Activated B cell treated with CpG ODN at 0.5 μM for 24 hours (primary cell): Measurements from ENCODE around the gene STX7. TPM values are rescaled to one million over a fixed set of nuclear protein-coding genes. Genes with fewer than 3 reads are reported as not detected.

ENCODE experiments used
- ATAC-seq: fragments of 200-7000 bp; cut with Tn5 transposase; one replicate; pipeline ENCODE4 v1.10.0; 2021; ENCODE audit warnings: low read depth, mild to moderate bottlenecking, moderate library complexity
- CTCF ChIA-PET: fragments of 350-600 bp; sonication (Branson Sonifier 250); formaldehyde crosslinking; loops from one replicate; lab custom pipeline; 2021; ENCODE audit warnings: antibody characterized with exemption; lab: Charles Lee
- POLR2A ChIA-PET: fragments of 350-600 bp; sonication (Branson Sonifier 250); formaldehyde crosslinking; loops from one replicate; lab custom pipeline; 2021; ENCODE audit warnings: antibody characterized with exemption; lab: Charles Lee
- DNase-seq: peaks from one replicate; pipeline ENCODE4 v3.0.0; 2022
- H3K27ac Mint-ChIP-seq: one replicate; pipeline ENCODE4 v1.8.0; 2020; ENCODE audit warnings: mixed read lengths
- H3K27me3 Mint-ChIP-seq: one replicate; pipeline ENCODE4 v1.8.0; 2021; ENCODE audit warnings: mixed read lengths
- H3K36me3 Mint-ChIP-seq: one replicate; pipeline ENCODE4 v1.8.0; 2021; ENCODE audit warnings: low read depth, mixed read lengths
- H3K4me1 Mint-ChIP-seq: one replicate; pipeline ENCODE4 v1.8.0; 2021; ENCODE audit warnings: mixed read lengths
- H3K4me3 Mint-ChIP-seq: one replicate; pipeline ENCODE4 v1.8.0; 2020; ENCODE audit warnings: mild to moderate bottlenecking, mixed read lengths
- H3K9me3 Mint-ChIP-seq: one replicate; pipeline ENCODE4 v1.8.0; 2020; ENCODE audit warnings: mixed read lengths
- intact Hi-C: fragments of 100-400 bp; cut with micrococcal nuclease; formaldehyde crosslinking; loops from one replicate; pipeline ENCODE4 v1.15.1; 2024
- total RNA-seq: library from RNA; stranded (reverse); gene quantifications from 2 replicates; pipeline ENCODE4 v1.2.3, GENCODE V29; 2022
- TF ChIP-seq, protein P1 (sequence below): fragments of 200-600 bp; IDR thresholded peaks from one replicate; pipeline ENCODE4 v1.8.0; 2022; ENCODE audit warnings: antibody characterized with exemption, mild to moderate bottlenecking

STX7 gene
- total RNA-seq, 1 donor from 2014 or later, result 138 TPM

DNA sequence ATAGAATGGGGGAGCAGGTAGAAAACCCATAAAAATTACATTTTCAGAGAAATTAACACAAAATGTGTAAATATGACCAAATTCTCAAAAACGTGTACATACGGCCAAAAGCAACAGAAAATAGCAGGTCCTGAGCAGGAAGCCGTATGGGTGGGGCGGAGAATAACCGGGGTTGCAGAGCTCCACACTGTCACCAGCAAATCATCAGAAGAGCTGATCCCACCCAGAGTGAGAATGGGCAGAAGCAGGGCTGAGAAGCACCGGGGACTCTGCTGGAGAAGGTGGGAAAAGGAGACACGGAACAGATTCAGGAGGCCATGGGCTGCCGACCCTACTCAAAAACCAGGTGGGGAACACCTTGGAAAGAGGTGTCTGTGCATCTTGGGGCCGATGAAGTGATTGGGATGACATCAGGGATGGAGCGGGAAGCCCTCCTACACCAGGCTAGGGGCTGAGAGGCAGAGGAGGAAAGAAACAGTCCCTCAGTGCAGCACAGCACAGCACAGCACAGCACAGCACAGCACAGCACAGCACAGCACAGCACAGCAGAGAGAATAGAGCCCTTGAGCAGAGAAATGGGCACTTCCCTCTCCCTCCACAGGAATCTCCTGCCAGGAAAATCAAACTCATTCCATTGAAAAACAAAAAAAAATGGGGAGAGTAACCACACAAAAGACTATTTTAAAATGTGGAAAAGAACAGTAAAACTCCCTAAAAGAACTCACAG is 22.3 kb downstream of the STX7 start:
- Mint-ChIP-seq H3K9me3 (no peaks in the 10 kb centered on the region), H3K27ac (no peak overlapping the region), H3K4me1 (peaks cover 39% of the 10 kb centered on the region), H3K4me3 (no peak overlapping the region), H3K27me3 (no peaks in the 10 kb centered on the region), H3K36me3 (peaks cover 40% of the 10 kb centered on the region)
- ChIA-PET POLR2A (interaction anchor here (0.5 to 4.9 kb wide), 6 partner anchors 9 to 324 kb away, joined by 3 to 79 read pairs (median 3); partner anchors contain the start of genes RPS12 and STX7), CTCF (interaction anchor here (0.8 to 7.9 kb wide), 4 partner anchors 10 to 211 kb away, joined by 3 to 121 read pairs (median 15); partner anchors contain the start of gene STX7)
- intact Hi-C loops, result loop anchor here (1.0 kb wide), 1 partner anchor 14 kb away; no protein-coding TSS in a partner anchor
- TF ChIP-seq, protein P1, sequence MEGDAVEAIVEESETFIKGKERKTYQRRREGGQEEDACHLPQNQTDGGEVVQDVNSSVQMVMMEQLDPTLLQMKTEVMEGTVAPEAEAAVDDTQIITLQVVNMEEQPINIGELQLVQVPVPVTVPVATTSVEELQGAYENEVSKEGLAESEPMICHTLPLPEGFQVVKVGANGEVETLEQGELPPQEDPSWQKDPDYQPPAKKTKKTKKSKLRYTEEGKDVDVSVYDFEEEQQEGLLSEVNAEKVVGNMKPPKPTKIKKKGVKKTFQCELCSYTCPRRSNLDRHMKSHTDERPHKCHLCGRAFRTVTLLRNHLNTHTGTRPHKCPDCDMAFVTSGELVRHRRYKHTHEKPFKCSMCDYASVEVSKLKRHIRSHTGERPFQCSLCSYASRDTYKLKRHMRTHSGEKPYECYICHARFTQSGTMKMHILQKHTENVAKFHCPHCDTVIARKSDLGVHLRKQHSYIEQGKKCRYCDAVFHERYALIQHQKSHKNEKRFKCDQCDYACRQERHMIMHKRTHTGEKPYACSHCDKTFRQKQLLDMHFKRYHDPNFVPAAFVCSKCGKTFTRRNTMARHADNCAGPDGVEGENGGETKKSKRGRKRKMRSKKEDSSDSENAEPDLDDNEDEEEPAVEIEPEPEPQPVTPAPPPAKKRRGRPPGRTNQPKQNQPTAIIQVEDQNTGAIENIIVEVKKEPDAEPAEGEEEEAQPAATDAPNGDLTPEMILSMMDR, result no peak
- ATAC-seq (peak; percentile 50), DNase-seq (no peak)

DNA sequence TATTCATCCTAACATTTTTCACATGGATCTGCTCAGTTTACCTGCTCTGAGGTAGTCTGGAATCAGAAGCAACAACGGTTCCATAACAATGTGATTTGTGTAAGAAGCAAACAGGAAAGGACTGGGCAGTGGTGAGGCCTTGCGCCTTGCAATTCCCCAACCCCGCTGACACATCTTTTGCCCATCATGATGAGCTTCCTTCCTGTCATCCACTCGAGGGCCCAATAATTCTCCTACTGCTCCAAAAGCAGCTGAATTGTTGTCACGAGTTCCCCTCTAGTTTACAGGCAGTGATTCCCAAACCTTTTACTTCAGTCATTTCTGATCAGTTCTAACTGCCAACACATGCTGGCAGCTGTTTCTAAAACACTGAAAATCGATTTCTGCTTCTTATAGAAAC is 22.9 kb downstream of the STX7 start:
- POLR2A ChIA-PET, result interaction anchor here (0.6 to 4.9 kb wide), 5 partner anchors 10 to 325 kb away, joined by 3 to 79 read pairs (median 3); partner anchors contain the start of genes RPS12 and STX7
- H3K27ac Mint-ChIP-seq, result no peak overlapping the region
- no peaks in the 10 kb centered on the region for H3K9me3 Mint-ChIP-seq
- no peak for DNase-seq
- H3K36me3 Mint-ChIP-seq, result peaks cover 40% of the 10 kb centered on the region
- CTCF ChIA-PET, result interaction anchor here (0.8 to 7.9 kb wide), 5 partner anchors 11 to 210 kb away, joined by 3 to 121 read pairs (median 3); partner anchors contain the start of gene STX7
- intact Hi-C loops, result loop anchor here (1.0 kb wide), 1 partner anchor 14 kb away; no protein-coding TSS in a partner anchor
- peaks cover 39% of the 10 kb centered on the region for H3K4me1 Mint-ChIP-seq
- no peaks in the 10 kb centered on the region for H3K27me3 Mint-ChIP-seq
- TF ChIP-seq, protein P1, result no peak
- peak; percentile 37 for ATAC-seq
- H3K4me3 Mint-ChIP-seq, result no peak overlapping the region

DNA sequence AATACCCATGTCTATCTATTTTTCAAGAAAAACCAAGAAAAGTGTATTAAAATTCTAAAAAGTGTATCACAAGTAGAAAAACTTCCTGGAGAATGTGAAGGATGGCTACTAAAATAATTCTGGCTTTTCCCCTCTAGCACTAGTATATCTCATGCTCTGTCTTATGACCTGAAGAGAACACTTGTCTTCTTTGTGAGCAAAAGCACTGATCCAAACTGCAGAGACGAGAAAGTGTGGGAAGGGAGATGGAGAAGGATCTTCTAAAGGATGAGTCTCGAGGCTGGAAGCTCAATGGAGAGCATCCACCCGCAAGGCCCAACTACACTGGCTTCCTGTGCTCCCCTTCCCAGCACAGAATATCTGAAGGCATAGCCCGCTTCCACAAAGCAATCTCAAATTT is 23.5 kb downstream of the STX7 start:
- intact Hi-C loops, result loop anchor here (5.0 kb wide), 1 partner anchor 33 kb away; no protein-coding TSS in a partner anchor
- Mint-ChIP-seq H3K4me1 (peaks cover 38% of the 10 kb centered on the region), H3K27me3 (no peaks in the 10 kb centered on the region), H3K9me3 (no peaks in the 10 kb centered on the region), H3K27ac (no peak overlapping the region), H3K36me3 (peaks cover 36% of the 10 kb centered on the region), H3K4me3 (no peak overlapping the region)
- ATAC-seq (no peak), DNase-seq (no peak)
- TF ChIP-seq, protein P1, result no peak
- CTCF ChIA-PET, result interaction anchor here (0.6 to 7.9 kb wide), 6 partner anchors 11 to 210 kb away, joined by 3 to 121 read pairs (median 3); partner anchors contain the start of gene STX7
- POLR2A ChIA-PET, result interaction anchor here (0.8 to 4.9 kb wide), 4 partner anchors 22 to 325 kb away, joined by 3 to 79 read pairs (median 6); partner anchors contain the start of genes RPS12 and STX7

DNA sequence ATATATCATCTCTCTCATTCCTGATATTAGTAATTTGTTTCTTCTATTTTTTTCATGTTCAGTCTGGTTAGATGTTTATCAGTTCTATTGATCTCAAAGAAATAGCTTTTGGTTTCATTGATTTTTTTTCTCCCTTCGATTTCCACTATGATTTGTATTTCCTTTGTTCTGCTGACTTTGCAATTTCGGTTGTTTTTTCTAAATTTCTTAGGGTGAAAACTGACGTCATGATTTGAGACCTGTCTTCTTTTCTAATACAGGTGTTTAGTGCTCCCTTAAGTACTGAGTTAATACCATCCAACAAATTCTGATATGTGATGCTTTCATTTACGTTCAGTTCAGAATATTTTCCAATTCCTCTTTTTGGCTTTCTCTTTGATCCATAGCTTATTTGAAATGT is 25.2 kb downstream of the STX7 start:
- POLR2A ChIA-PET, result interaction anchor here (1.1 to 4.9 kb wide), 3 partner anchors 15 to 327 kb away, joined by 3 to 79 read pairs (median 5); partner anchors contain the start of genes RPS12 and STX7

More for the DNA sequence above, 25.2 kb downstream of the STX7 start:
- ATAC-seq (no peak), DNase-seq (no peak)
- intact Hi-C loops, result loop anchor here (1.0 to 5.0 kb wide), 2 partner anchors 11 to 35 kb away; no protein-coding TSS in a partner anchor
- peak overlapping the region; percentile 86 for H3K27ac Mint-ChIP-seq
- no peaks in the 10 kb centered on the region for H3K9me3 Mint-ChIP-seq
- CTCF ChIA-PET, result interaction anchor here (1.2 to 7.9 kb wide), 4 partner anchors 9 to 209 kb away, joined by 4 to 147 read pairs (median 64); no protein-coding TSS in a partner anchor
- no peaks in the 10 kb centered on the region for H3K27me3 Mint-ChIP-seq
- peaks cover 46% of the 10 kb centered on the region for H3K36me3 Mint-ChIP-seq
- H3K4me3 Mint-ChIP-seq, result peak overlapping the region; percentile 49
- TF ChIP-seq, protein P1, result no peak
- peaks cover 49% of the 10 kb centered on the region for H3K4me1 Mint-ChIP-seq
